SK-N-MC (cell line): ENCODE data around the gene ARHGAP31.

ENCODE experiments used
- EZH2 ChIP-seq: fragments of 200-600 bp; sonication (generic); IDR thresholded peaks from one replicate; pipeline ENCODE4 v1.6.1; 2017; ENCODE audit warnings: antibody characterized with exemption
- POLR2AphosphoS5 ChIP-seq: IDR thresholded peaks from 2 replicates; pipeline ENCODE4 v1.6.1; 2012; ENCODE audit warnings: mild to moderate bottlenecking, low read depth, low read length, borderline replicate concordance

- TF ChIP-seq POLR2AphosphoS5 (no peak), EZH2 (no peak)
Observed at GRCh38 chr3:119311081-119311925, 17.1 kb downstream of the ARHGAP31 start.
